ENCODE results near the gene CARNS1.
A peak's percentile ranks its signal among the peaks of the same experiment; 100 is the strongest.

Gene CARNS1

GRCh38 chr11:67456068-67456705, 40.7 kb downstream of the CARNS1 start:
- no peak overlapping the region for H3K27ac ChIP-seq
- TF ChIP-seq CTCF (conservative IDR thresholded peaks at IDR 0.05) = no peak

GRCh38 chr11:67457453-67457852, 42.0 kb downstream of the CARNS1 start:
- no peak for TF ChIP-seq CTCF (conservative IDR thresholded peaks at IDR 0.05)
- H3K27ac ChIP-seq = no peak overlapping the region

- TF ChIP-seq CTCF (conservative IDR thresholded peaks at IDR 0.05) = no peak
- no peak overlapping the region for H3K27ac ChIP-seq
These were observed 42.8 kb downstream of the CARNS1 start for GRCh38 chr11:67458266-67458665.

GRCh38 chr11:67463186-67463585, 47.7 kb downstream of the CARNS1 start:
- no peak for TF ChIP-seq CTCF (conservative IDR thresholded peaks at IDR 0.05)
- no peak overlapping the region; the same call in 1 of the 2 replicates for H3K27ac ChIP-seq

- TF ChIP-seq CTCF (conservative IDR thresholded peaks at IDR 0.05) = no peak
- H3K27ac ChIP-seq = peak overlapping the region; percentile 98
These were observed 48.4 kb downstream of the CARNS1 start for GRCh38 chr11:67463680-67464410.

- peak overlapping the region; percentile 98 for H3K27ac ChIP-seq
- TF ChIP-seq CTCF (conservative IDR thresholded peaks at IDR 0.05) = peak; percentile 12; the same call in 1 of the 2 replicates
These were observed 49.1 kb downstream of the CARNS1 start for GRCh38 chr11:67464411-67465188.

- no peak for TF ChIP-seq CTCF (conservative IDR thresholded peaks at IDR 0.05)
- peak overlapping the region; percentile 98 for H3K27ac ChIP-seq
These were observed 49.7 kb downstream of the CARNS1 start for GRCh38 chr11:67465189-67465510.

GRCh38 chr11:67465530-67465929, 50.1 kb downstream of the CARNS1 start:
- H3K27ac ChIP-seq = peak overlapping the region; percentile 98
